ENCODE measurements around the gene SYTL3.

DNA sequence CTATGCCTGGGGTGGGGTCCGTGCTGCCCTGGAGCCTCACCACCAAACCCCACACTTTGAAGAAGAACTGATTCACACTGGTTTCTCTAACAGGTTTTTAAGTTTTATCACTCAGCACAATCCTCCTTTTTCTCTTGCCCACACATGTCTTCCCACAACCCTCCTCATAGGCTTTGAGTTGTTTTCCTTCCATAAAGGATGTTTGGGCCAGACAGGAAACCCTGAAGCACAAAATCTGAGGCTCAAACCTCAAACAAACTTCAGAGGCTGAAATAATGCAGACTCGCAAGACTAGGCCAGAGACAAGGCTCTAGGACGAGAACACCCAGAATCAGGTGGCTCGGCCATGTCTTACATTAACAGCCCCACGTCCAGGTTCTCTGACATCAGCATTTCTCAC lies 134.0 kb downstream of the SYTL3 start:
- TF ChIP-seq SUZ12 (IDR thresholded peaks at IDR 0.05; ENCODE audit: extremely low read depth, insufficient read depth, insufficient read length) (no peak), ZNF274 (IDR thresholded peaks at IDR 0.05; ENCODE audit: low read depth, low read length) (no peak)

Measured in NT2/D1 (cell line).